Neural crest cell (in vitro differentiated cells): ENCODE results near the gene FBXO41. TPM values are rescaled to one million over a fixed set of nuclear protein-coding genes. Genes with fewer than 3 reads are reported as not detected.

Experiments used
- DNase-seq: peaks from one replicate; pipeline ENCODE4 v3.0.0; 2021; ENCODE audit warnings: low read depth, mixed read lengths, low spot score
- H3K27ac Mint-ChIP-seq: one replicate; pipeline ENCODE4 v1.8.0; 2021; ENCODE audit warnings: mild to moderate bottlenecking, mixed read lengths; ENCODE audit not compliant: unreplicated experiment
- H3K27me3 Mint-ChIP-seq: 2 replicates; pipeline ENCODE4 v1.8.0; 2021; ENCODE audit warnings: low read depth, mild to moderate bottlenecking, mixed read lengths
- H3K36me3 Mint-ChIP-seq: 2 replicates; pipeline ENCODE4 v1.8.0; 2021; ENCODE audit warnings: low read depth, mild to moderate bottlenecking, mixed read lengths
- H3K4me1 Mint-ChIP-seq: 2 replicates; pipeline ENCODE4 v1.8.0; 2021; ENCODE audit warnings: mixed read lengths
- H3K4me3 Mint-ChIP-seq: one replicate; pipeline ENCODE4 v1.8.0; 2021; ENCODE audit warnings: mild to moderate bottlenecking, mixed read lengths
- H3K9me3 Mint-ChIP-seq: 2 replicates; pipeline ENCODE4 v1.8.0; 2021; ENCODE audit warnings: mixed read lengths
- CTCF ChIP-seq: fragments of 200-600 bp; sonication (generic); conservative IDR thresholded peaks from 2 replicates; pipeline ENCODE4 v1.5.0; 2021; ENCODE audit warnings: antibody characterized with exemption, mild to moderate bottlenecking
- total RNA-seq: library from RNA; stranded (reverse); gene quantifications from 2 replicates; pipeline ENCODE4 v1.2.1, GENCODE V29; 2021

Gene FBXO41
- total RNA-seq, 1 donor from 2014 or later = 4.5 TPM

DNA sequence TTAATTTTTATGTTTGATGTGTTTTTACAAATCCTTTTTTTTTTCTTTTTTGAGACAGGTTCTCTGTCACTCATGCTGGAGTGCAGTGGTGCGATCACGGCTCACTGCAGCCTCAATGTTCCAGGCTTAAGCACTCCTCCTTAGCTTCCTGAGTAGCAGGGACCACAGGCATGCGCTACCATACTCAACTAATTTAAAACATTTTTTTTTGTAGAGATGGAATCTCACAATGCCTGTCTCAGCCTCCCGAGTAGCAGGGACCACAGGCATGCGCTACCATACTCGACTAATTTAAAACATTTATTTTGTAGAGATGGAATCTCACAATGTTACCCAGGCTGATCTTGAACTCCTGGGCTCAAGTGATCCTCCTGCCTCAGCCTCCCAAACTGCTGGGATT lies 78.7 kb downstream of the FBXO41 start:
- H3K9me3 Mint-ChIP-seq = no peaks in the 10 kb centered on the region
- H3K36me3 Mint-ChIP-seq = no peaks in the 10 kb centered on the region
- H3K27ac Mint-ChIP-seq = no peak overlapping the region
- TF ChIP-seq CTCF = no peak
- H3K27me3 Mint-ChIP-seq = peaks cover 94% of the 10 kb centered on the region
- DNase-seq = no peak
- peaks cover 7% of the 10 kb centered on the region for H3K4me1 Mint-ChIP-seq
- no peak overlapping the region for H3K4me3 Mint-ChIP-seq

Other genes starting within 250 kb of the FBXO41 start
- gene SFXN5, start 212.8 kb downstream of the FBXO41 start, total RNA-seq = 21.8 and 23.3 TPM in 2 replicates
- gene RAB11FIP5, start 171.5 kb downstream of the FBXO41 start, total RNA-seq = 6.7 and 10.1 TPM in 2 replicates
- gene NOTO, start 81.9 kb downstream of the FBXO41 start, total RNA-seq = not detected in 2 replicates
- 33.7 and 33.9 TPM in 2 replicates for gene SMYD5, start 70.2 kb downstream of the FBXO41 start, total RNA-seq
- gene PRADC1, start 51.2 kb downstream of the FBXO41 start, total RNA-seq = 11.4 and 11.7 TPM in 2 replicates
- gene CCT7, start 50.2 kb downstream of the FBXO41 start, total RNA-seq = 446 and 460 TPM in 2 replicates
- gene EGR4, start 9.1 kb upstream of the FBXO41 start, total RNA-seq = not detected in 2 replicates
- 48.1 and 55.6 TPM in 2 replicates for gene ALMS1, start 101.4 kb upstream of the FBXO41 start, total RNA-seq